HG03469 (cell line): Measurements from ENCODE around the gene SOAT1.
"Not testable (repeated sequence)": the region's sequence is repeated elsewhere in the genome, so short reads cannot be mapped to it uniquely, and the experiment has no call there.

Experiments used
- ATAC-seq: cut with Tn5 transposase; IDR thresholded peaks from one replicate; pipeline ENCODE4 v1.9.1; 2021; ENCODE audit warnings: mild to moderate bottlenecking, moderate library complexity, moderate number of reproducible peaks; ENCODE audit not compliant: unreplicated experiment

The SOAT1 gene

DNA sequence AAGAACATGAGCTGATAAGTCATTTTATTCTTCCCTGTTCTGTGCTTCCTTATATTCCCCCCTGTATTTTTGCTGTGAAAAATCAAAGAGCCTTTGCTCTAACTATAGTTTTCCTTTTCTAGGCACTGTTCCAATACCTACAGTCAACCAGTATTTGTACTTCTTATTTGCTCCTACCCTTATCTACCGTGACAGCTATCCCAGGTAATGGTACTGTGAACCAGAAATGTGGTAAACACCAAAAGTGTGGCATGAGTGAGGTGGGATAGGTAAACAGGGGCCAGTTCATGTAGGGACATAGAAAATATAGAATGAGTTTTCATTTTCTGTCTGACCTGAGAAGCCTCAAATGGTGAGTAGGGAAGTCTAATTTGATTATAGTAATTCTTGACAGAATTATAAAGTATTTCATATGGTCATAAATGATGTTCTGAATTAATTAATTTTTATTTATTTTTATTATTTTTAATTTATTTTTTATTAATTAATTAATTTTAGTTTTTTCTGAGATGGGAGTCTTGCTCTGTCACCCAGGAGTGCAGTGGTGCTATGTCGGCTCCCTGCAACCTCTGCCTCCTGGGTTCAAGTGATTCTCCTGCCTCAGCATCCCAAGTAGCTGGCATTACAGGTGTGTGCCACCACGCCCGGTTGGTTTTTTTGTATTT is 49.3 kb downstream of the SOAT1 start:
- ATAC-seq = no peak

DNA sequence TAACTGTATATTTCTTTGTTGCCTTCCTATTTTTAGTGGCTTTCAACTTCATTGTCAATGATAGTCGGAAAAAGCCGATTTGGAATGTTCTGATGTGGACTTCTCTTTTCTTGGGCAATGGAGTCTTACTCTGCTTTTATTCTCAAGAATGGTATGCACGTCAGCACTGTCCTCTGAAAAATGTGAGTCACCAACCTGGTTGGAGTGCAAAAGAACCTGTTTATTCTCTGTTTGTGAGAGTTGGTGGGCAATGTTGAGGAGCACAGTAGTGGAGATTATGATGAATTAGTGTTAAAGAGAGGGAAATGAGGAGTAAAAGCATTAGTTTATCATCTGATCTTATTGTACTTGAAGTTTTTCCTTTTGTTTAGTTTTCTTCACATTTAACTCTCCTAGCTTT is 57.7 kb downstream of the SOAT1 start:
- no peak for ATAC-seq

DNA sequence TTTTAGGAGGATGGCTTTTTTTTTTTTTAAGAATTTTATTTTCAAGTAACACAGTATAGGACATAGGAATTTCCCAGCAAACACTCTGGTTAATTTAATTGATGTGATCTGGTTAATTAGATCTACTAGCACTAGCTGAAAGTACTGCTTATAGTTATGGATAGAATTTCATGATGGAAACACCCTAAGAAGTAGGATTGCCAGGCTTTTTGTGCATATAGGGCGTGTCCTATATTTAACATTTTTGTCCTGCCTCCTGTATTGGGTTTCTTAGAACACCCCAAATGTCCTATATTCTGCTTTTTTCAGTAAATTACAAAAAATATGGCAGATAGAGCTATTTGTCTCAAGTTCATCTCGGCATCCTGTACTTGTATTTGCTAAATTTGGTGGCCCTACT is 58.6 kb downstream of the SOAT1 start:
- ATAC-seq = no peak

DNA sequence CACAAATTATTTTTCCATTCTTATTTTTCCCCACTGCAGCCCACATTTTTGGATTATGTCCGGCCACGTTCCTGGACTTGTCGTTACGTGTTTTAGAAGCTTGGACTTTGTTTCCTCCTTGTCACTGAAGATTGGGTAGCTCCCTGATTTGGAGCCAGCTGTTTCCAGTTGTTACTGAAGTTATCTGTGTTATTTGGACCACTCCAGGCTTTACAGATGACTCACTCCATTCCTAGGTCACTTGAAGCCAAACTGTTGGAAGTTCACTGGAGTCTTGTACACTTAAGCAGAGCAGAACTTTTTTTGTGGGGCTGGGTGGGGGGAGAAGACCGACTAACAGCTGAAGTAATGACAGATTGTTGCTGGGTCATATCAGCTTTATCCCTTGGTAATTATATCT is 59.9 kb downstream of the SOAT1 start:
- no peak for ATAC-seq

DNA sequence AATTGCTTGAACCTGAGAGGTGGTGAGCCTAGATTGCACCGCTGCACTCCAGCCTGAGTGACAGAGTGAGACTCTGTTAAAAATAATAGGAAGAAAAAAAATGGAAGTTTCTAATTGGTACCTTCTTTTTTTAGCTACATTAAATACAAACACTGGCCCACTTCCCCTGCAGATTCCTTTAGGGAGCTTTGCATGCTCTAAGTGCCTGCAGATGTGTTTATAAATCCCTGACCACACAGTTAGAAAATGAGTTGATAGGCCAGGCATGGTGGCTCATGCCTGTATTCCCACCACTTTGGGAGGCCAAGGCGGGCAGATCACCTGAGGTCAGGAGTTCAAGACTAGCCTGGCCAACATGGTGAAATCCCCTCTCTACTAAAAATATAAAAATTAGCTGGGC is 68.0 kb downstream of the SOAT1 start:
- not testable (repeated sequence) for ATAC-seq

DNA sequence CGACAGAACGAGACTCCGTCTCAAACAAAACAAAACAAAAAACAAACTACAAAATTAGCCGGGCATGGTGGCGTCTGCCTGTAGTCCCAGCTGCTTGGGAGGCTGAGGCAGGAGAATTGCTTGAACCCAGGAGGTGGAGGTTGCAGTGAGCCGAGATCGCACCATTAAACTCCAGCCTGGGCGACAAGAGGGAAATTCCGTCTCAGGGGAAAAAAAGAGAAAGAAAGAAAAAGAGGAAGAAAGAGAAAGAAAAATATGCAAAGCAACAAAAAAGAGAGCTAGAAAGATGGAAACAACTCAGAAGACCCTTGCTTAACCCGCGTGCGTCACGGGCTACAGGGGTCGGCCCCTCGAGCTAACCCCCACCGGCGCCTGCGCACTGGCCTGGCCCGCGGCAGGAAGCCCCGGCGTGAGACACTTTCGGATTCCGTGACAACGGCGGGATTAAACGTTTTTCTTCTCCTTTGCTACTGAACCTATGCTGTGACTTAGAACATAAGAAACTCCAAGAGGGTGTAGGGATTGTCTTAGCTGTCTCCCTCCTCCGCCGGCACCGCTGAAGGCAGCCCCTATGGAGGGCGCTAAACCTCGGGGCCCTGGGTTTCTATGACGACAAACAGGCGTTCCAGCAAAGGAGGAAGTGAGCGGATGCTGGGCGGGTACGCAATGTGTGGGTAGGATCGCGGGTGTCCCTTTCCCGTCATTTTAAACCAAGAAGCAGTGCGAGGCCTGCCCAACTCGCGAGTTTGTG is 71.9 kb downstream of the SOAT1 start, which contains the start of gene AXDND1:
AXDND1 (plus strand) TSS at position 630 of the 751 bp plus-strand sequence. CDS start 539 bp downstream, outside the sequence.
- ATAC-seq = peak; percentile 90

DNA sequence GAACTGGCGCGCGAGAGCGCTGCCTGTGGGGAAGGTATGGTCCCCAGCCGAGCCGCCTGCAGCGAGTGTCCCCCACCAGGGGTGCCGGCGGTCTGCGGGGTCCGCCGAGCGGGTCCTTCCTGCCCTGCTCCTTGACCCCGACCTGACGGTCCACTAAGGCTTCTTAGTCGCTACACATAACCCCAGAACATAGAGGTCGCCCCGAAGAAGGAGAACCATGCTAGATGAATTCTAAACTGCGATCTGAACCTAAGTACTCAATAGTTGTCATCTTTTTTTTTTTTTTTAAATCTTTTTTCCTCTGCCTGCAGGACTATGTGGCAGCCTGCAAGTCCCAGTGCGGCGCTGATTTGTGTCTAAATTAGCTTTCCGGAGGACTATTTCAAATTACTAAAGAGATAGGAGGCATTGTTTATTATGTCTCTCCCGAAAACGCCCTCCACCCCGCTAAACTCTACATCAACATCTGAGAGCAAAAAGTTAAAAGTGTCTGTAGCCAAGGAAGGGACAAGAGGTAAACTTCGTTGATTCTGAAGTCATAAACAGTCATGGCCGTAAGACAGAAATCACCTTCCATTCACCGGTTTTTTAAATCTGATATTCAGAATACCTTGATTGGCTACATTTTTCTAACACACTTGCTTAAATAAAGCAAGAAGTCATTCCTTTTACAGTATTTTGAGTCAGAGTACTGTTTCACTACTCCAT is 72.7 kb downstream of the SOAT1 start:
- no peak for ATAC-seq

DNA sequence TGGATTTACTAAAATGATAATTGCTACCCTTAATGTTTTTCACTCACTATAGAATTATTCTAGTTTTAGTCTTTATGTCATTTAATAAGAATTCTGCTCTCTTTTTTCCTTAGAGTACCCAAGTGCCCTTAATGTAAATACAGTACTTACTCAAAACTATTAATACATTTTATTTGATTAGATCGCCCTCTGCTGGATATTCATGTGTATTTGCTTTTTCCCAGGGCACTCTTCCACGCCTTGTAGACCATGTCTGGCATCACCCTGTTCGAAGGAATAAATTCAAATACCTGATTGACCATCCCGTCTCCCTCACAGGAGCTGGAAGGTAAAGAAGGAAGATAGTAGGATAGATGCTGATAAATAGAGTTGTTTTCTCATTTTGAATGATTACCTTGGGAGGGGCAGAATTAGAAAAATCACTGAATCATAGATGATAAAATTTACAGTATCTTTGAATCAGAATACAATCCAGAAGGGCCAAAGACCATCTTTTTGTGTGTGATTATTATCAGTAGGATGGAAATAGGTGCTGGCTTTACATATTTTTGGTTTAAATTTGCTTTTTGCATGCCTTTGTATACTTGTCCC is 76.2 kb downstream of the SOAT1 start:
- ATAC-seq = no peak

DNA sequence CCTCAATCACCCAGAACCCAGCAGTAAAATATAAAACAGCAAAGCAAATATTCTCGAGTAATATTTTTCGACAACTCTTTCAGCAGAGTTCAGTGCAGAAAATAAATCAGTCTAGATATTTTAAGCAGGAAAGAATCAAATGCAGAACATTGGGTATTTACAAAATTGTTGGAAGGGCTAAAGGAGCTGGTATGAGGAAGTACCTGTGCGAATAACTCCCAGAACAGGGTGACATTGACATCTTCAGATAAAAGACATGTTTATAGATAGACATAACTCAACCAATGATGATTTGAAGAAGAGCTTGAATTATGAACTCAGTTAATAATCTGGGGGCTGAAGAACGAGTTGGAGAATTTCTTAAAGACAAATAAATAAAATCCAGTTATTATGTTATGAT is 78.6 kb downstream of the SOAT1 start:
- no peak for ATAC-seq

DNA sequence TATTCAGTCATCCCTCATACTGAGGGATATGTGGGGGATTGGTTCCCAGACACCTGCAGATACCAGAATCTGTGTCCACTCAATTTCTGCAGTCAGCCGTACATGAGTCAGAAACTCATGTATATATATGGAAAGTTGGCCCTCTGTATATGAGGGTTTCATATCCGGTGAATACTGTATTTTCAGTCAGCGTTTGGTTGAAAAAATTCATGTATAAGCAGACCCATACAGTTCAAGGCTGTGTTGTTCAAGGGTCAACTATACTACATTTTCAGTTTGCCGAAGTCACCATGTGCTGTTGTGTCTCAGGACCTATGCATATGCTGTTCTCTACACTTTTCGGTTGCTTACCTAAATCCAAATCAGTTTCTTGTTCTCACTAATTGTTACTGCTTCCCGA is 82.6 kb downstream of the SOAT1 start:
- no peak for ATAC-seq

DNA sequence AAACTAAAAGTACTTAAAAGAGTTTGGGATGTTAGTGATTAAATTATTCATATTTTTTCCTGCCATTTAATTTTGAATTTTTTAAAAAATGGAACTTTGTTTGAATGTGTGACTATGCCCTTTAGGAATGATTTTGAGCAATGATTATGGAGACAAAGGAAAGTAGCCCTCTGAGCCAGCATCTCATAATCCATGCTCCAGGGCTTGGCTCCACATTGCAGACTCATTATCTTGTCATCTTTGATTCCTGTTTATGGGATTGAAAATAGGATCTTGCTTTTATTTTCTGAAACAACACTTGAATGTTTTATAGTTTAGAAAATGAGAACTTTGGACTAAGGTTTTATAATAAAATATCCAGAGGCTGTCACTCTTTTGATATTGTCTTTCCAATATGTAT is 86.7 kb downstream of the SOAT1 start:
- no peak for ATAC-seq

DNA sequence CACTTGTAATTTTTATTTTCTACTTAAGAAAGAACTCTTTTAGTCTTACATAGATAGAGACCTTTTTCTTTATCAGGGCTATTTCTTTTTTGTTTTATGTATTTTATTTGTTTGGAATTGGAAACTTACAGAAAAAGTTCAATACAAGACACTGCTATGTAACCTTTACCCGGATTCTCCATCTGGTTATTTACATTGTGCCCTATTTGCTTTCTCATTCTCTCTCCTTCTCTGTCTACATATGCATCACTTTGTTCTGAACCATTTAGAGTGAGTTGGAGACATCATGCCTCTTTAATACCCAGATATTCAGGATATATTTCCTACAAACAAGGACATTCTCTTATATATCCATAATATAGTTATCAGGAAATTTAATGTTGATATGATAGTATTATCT is 90.4 kb downstream of the SOAT1 start:
- ATAC-seq = no peak

DNA sequence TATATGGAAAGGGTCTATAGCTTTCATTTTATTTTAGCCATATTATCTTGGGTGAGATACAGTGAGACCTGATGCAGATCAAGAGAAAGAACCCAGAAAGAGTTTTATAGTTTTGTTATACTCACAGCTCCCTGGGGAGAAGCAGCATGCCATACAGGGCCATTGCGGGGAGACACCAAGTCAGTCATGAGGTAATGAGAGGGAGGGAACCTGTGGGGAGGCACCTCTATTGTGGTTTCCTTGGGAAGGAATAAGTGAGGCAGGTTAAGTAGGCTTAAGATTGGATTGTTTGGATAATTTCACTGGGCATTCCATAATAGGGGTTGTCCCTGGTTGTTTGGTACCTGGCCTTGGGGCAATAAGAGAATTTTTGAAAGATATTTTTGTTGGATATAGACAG is 91.9 kb downstream of the SOAT1 start:
- ATAC-seq = no peak

DNA sequence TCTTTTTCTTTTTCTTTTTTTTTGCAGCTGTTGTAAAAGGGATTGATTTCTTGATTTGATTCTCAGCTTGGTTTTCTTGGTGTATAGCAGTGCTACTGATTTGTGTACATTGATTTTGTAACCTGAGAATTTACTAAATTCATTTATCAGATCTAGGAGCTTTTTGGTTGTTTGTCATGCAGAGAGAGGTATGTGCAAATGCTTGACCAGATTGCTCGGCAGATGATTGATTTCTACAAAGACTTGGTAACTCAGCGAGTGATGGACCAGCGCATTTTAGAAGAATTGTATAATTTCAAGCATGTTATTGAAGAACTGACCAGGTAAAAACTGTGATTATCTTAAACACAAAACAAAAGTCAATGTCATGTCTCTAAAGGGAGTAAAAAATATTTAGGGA is 100.1 kb downstream of the SOAT1 start:
- no peak for ATAC-seq

DNA sequence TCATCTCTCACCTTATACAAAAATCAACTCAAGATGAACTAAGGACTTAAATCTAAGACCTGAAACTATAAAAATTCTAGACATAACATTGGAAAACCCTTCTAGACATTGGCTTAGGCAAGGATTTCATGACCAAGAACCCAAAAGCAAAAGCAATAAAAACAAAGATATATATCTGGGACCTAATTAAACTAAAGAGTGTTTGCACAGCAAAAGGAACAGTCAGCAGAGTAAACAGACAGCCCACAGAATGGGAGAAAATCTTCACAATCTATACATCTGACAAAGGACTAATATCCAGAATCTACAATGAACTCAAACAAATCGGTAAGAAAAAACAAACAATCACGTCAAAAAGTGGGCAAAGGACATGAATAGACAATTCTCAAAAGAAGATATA is 105.8 kb downstream of the SOAT1 start:
- not testable (repeated sequence) for ATAC-seq
